Measurements from ENCODE around the gene TMEM14A. TPM values are rescaled to one million over a fixed set of nuclear protein-coding genes. Genes with fewer than 3 reads are reported as not detected.
A peak's percentile ranks its signal among the peaks of the same experiment; 100 is the strongest.

The TMEM14A gene
- total RNA-seq, 1 experiment from 2014 or later: 61.3 TPM

DNA sequence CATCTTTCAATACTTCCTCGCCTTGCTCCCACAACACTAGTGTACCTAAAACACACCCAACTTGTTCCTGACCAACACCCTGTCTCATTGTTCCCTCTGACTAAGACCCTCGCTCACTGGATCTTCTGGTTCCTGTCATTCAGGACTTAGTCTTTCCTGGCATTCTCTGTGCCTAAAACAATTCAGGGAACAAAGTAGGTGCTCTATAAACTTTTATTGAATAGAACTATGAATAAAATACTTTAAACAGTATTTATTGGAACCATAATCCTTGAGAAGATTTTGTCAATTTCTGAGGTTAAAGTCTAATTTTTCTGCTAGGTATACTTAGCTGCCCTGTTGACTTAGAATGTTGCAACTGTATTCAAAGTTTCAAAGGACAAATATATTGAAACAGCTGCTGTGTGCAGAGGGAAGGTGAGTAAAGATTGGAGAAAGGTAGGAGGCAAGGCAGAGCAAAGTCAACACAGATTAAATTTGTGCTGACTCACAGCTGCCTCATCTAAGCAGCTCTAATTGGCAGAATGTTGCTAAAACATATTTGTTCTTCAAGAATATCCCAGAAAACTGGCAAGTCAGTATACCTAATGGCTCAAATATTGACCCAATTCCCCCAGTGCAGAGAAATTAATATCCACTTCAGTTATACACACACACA lies 54.8 kb downstream of the TMEM14A start:
- no peaks in the 10 kb centered on the region for H3K27me3 ChIP-seq (ENCODE audit: low read length)
- H3K9me2 ChIP-seq (replicated peaks; ENCODE audit: insufficient read depth, low read length): no peaks in the 10 kb centered on the region
- no peak overlapping the region for H3K4me3 ChIP-seq (ENCODE audit: low read length)
- H4K20me1 ChIP-seq (ENCODE audit: insufficient read depth, low read depth, low read length): no peaks in the 10 kb centered on the region
- no peak overlapping the region for H3K9ac ChIP-seq (ENCODE audit: low read length)
- no peaks in the 10 kb centered on the region for H3K9me3 ChIP-seq (ENCODE audit: low read length)
- H3K27ac ChIP-seq (ENCODE audit: low read length): no peak overlapping the region; the same call in 1 of the 2 replicates
- H2AFZ ChIP-seq (ENCODE audit: low read length): peak overlapping the region; percentile 25; the same call in 1 of the 2 replicates
- H3K79me2 ChIP-seq (ENCODE audit: low read length): no peaks in the 10 kb centered on the region
- peaks cover 56% of the 10 kb centered on the region for H3K4me1 ChIP-seq (ENCODE audit: low read length)
- DNase-seq: no peak
- no peaks in the 10 kb centered on the region for H3K36me3 ChIP-seq (ENCODE audit: insufficient read depth, low read length)
- no peak overlapping the region for H3K4me2 ChIP-seq (ENCODE audit: low read depth, low read length, poor library complexity, severe bottlenecking)

- no peaks in the 10 kb centered on the region for H4K20me1 ChIP-seq (ENCODE audit: insufficient read depth, low read depth, low read length)
- no peaks in the 10 kb centered on the region for H3K27me3 ChIP-seq (ENCODE audit: low read length)
- no peaks in the 10 kb centered on the region for H3K79me2 ChIP-seq (ENCODE audit: low read length)
- H3K9me2 ChIP-seq (replicated peaks; ENCODE audit: insufficient read depth, low read length): no peaks in the 10 kb centered on the region
- H3K4me1 ChIP-seq (ENCODE audit: low read length): peaks cover 61% of the 10 kb centered on the region
- peak overlapping the region; percentile 60; the same call in 1 of the 2 replicates for H3K27ac ChIP-seq (ENCODE audit: low read length)
- no peak overlapping the region for H3K4me3 ChIP-seq (ENCODE audit: low read length)
- peak overlapping the region; percentile 38 for H3K4me2 ChIP-seq (ENCODE audit: low read depth, low read length, poor library complexity, severe bottlenecking)
- no peak overlapping the region for H3K9ac ChIP-seq (ENCODE audit: low read length)
- H3K36me3 ChIP-seq (ENCODE audit: insufficient read depth, low read length): no peaks in the 10 kb centered on the region
- H3K9me3 ChIP-seq (ENCODE audit: low read length): no peaks in the 10 kb centered on the region
- no peak overlapping the region for H2AFZ ChIP-seq (ENCODE audit: low read length)
- DNase-seq: no peak
These were observed 55.3 kb downstream of the TMEM14A start for GRCh38 chr6:52726193-52726542.

- H2AFZ ChIP-seq (ENCODE audit: low read length): peak overlapping the region; percentile 78; the same call in 1 of the 2 replicates
- H3K27ac ChIP-seq (ENCODE audit: low read length): peak overlapping the region; percentile 60; the same call in 1 of the 2 replicates
- peak; percentile 51 for DNase-seq
- no peaks in the 10 kb centered on the region for H3K9me3 ChIP-seq (ENCODE audit: low read length)
- no peaks in the 10 kb centered on the region for H3K36me3 ChIP-seq (ENCODE audit: insufficient read depth, low read length)
- H3K9me2 ChIP-seq (replicated peaks; ENCODE audit: insufficient read depth, low read length): no peaks in the 10 kb centered on the region
- no peak overlapping the region for H3K9ac ChIP-seq (ENCODE audit: low read length)
- peak overlapping the region; percentile 38 for H3K4me2 ChIP-seq (ENCODE audit: low read depth, low read length, poor library complexity, severe bottlenecking)
- no peaks in the 10 kb centered on the region for H3K79me2 ChIP-seq (ENCODE audit: low read length)
- H3K27me3 ChIP-seq (ENCODE audit: low read length): no peaks in the 10 kb centered on the region
- no peaks in the 10 kb centered on the region for H4K20me1 ChIP-seq (ENCODE audit: insufficient read depth, low read depth, low read length)
- H3K4me3 ChIP-seq (ENCODE audit: low read length): 0 out of 2 replicates have a peak overlapping the region, but pooled peaks have one; percentile 7
- H3K4me1 ChIP-seq (ENCODE audit: low read length): peaks cover 69% of the 10 kb centered on the region
These were observed 56.0 kb downstream of the TMEM14A start for GRCh38 chr6:52726741-52727535.

DNA sequence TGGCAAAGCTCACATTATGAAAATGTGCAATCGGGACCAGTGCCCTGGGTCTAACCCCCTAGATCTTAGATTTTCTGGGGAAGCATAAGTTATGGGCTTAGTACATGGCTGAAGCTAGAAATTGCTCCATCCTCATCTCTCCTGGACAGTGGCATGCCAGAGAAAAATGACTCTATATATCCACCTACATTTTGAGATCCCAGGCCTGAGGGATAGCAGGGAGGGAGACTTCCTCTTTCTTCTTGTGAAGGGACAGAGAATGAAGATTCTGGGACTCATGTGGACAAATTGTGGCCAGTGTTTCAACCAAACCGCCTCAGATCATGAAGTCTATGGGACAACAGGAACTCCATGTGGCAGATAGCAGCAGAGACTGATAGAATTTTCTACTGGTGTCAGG lies 57.0 kb downstream of the TMEM14A start:
- Histone ChIP-seq H3K27ac (ENCODE audit: low read length) (peak overlapping the region; percentile 60; the same call in 1 of the 2 replicates), H2AFZ (ENCODE audit: low read length) (no peak overlapping the region), H3K79me2 (ENCODE audit: low read length) (no peaks in the 10 kb centered on the region), H3K4me2 (ENCODE audit: low read depth, low read length, poor library complexity, severe bottlenecking) (peak overlapping the region; percentile 38), H3K4me3 (ENCODE audit: low read length) (no peak overlapping the region), H4K20me1 (ENCODE audit: insufficient read depth, low read depth, low read length) (no peaks in the 10 kb centered on the region), H3K9me3 (ENCODE audit: low read length) (no peaks in the 10 kb centered on the region), H3K9me2 (replicated peaks; ENCODE audit: insufficient read depth, low read length) (no peaks in the 10 kb centered on the region), H3K36me3 (ENCODE audit: insufficient read depth, low read length) (no peaks in the 10 kb centered on the region), H3K4me1 (ENCODE audit: low read length) (peaks cover 78% of the 10 kb centered on the region), H3K9ac (ENCODE audit: low read length) (no peak overlapping the region), H3K27me3 (ENCODE audit: low read length) (no peaks in the 10 kb centered on the region)
- DNase-seq: no peak

GRCh38 chr6:52728394-52728793 lies 57.5 kb downstream of the TMEM14A start:
- H3K4me3 ChIP-seq (ENCODE audit: low read length): no peak overlapping the region
- H4K20me1 ChIP-seq (ENCODE audit: insufficient read depth, low read depth, low read length): no peaks in the 10 kb centered on the region
- H3K9me2 ChIP-seq (replicated peaks; ENCODE audit: insufficient read depth, low read length): no peaks in the 10 kb centered on the region
- H3K27me3 ChIP-seq (ENCODE audit: low read length): no peaks in the 10 kb centered on the region
- H3K4me1 ChIP-seq (ENCODE audit: low read length): peaks cover 78% of the 10 kb centered on the region
- no peak overlapping the region for H3K9ac ChIP-seq (ENCODE audit: low read length)
- H3K4me2 ChIP-seq (ENCODE audit: low read depth, low read length, poor library complexity, severe bottlenecking): no peak overlapping the region
- H3K27ac ChIP-seq (ENCODE audit: low read length): no peak overlapping the region
- H3K79me2 ChIP-seq (ENCODE audit: low read length): no peaks in the 10 kb centered on the region
- peak; percentile 34 for DNase-seq
- no peak overlapping the region for H2AFZ ChIP-seq (ENCODE audit: low read length)
- no peaks in the 10 kb centered on the region for H3K9me3 ChIP-seq (ENCODE audit: low read length)
- H3K36me3 ChIP-seq (ENCODE audit: insufficient read depth, low read length): no peaks in the 10 kb centered on the region

- H2AFZ ChIP-seq (ENCODE audit: low read length): no peak overlapping the region
- H4K20me1 ChIP-seq (ENCODE audit: insufficient read depth, low read depth, low read length): no peaks in the 10 kb centered on the region
- H3K9ac ChIP-seq (ENCODE audit: low read length): no peak overlapping the region
- H3K4me3 ChIP-seq (ENCODE audit: low read length): no peak overlapping the region
- H3K36me3 ChIP-seq (ENCODE audit: insufficient read depth, low read length): no peaks in the 10 kb centered on the region
- H3K27ac ChIP-seq (ENCODE audit: low read length): no peak overlapping the region
- no peaks in the 10 kb centered on the region for H3K9me2 ChIP-seq (replicated peaks; ENCODE audit: insufficient read depth, low read length)
- H3K4me2 ChIP-seq (ENCODE audit: low read depth, low read length, poor library complexity, severe bottlenecking): no peak overlapping the region
- no peaks in the 10 kb centered on the region for H3K79me2 ChIP-seq (ENCODE audit: low read length)
- DNase-seq: no peak
- no peaks in the 10 kb centered on the region for H3K27me3 ChIP-seq (ENCODE audit: low read length)
- H3K4me1 ChIP-seq (ENCODE audit: low read length): peaks cover 72% of the 10 kb centered on the region
- H3K9me3 ChIP-seq (ENCODE audit: low read length): no peaks in the 10 kb centered on the region
These were observed 58.7 kb downstream of the TMEM14A start for GRCh38 chr6:52729576-52729975.

GRCh38 chr6:52731719-52732118 lies 60.8 kb downstream of the TMEM14A start:
- Histone ChIP-seq H3K9ac (ENCODE audit: low read length) (no peak overlapping the region), H3K9me3 (ENCODE audit: low read length) (no peaks in the 10 kb centered on the region), H3K9me2 (replicated peaks; ENCODE audit: insufficient read depth, low read length) (no peaks in the 10 kb centered on the region), H3K4me1 (ENCODE audit: low read length) (peaks cover 52% of the 10 kb centered on the region), H3K36me3 (ENCODE audit: insufficient read depth, low read length) (no peaks in the 10 kb centered on the region), H3K4me3 (ENCODE audit: low read length) (no peak overlapping the region), H3K27me3 (ENCODE audit: low read length) (no peaks in the 10 kb centered on the region), H3K27ac (ENCODE audit: low read length) (peak overlapping the region; percentile 61), H3K4me2 (ENCODE audit: low read depth, low read length, poor library complexity, severe bottlenecking) (peak overlapping the region; percentile 45), H3K79me2 (ENCODE audit: low read length) (no peaks in the 10 kb centered on the region), H4K20me1 (ENCODE audit: insufficient read depth, low read depth, low read length) (no peaks in the 10 kb centered on the region), H2AFZ (ENCODE audit: low read length) (no peak overlapping the region)
- peak; percentile 83 for DNase-seq

DNA sequence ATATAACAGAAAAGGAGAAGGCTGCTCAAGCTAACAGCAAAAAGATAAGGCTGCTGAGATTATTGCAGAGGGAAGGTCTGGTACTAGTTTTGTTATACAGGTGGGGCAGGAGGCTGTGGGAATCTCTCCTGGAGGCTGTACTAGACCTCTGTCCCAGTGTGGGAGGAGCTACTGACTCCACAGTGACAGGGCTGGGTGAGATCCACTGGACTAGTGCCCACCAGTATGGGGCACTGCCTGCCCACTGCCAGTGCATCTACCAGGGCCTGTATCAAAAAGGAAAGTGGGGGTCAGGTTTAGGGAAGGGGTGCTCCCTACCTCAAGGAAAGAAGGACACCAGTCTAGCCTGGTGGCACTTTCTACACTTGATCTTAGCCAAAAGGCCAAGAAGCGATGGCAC lies 62.3 kb downstream of the TMEM14A start:
- Histone ChIP-seq H3K9ac (ENCODE audit: low read length) (no peak overlapping the region), H3K4me2 (ENCODE audit: low read depth, low read length, poor library complexity, severe bottlenecking) (no peak overlapping the region), H3K36me3 (ENCODE audit: insufficient read depth, low read length) (no peaks in the 10 kb centered on the region), H3K27me3 (ENCODE audit: low read length) (no peaks in the 10 kb centered on the region), H3K4me1 (ENCODE audit: low read length) (peaks cover 38% of the 10 kb centered on the region), H3K27ac (ENCODE audit: low read length) (no peak overlapping the region), H3K4me3 (ENCODE audit: low read length) (no peak overlapping the region), H2AFZ (ENCODE audit: low read length) (no peak overlapping the region), H3K79me2 (ENCODE audit: low read length) (no peaks in the 10 kb centered on the region), H4K20me1 (ENCODE audit: insufficient read depth, low read depth, low read length) (no peaks in the 10 kb centered on the region), H3K9me2 (replicated peaks; ENCODE audit: insufficient read depth, low read length) (no peaks in the 10 kb centered on the region), H3K9me3 (ENCODE audit: low read length) (no peaks in the 10 kb centered on the region)
- no peak for DNase-seq

Measured in Karpas-422 (cell line).